GM21737 (cell line): Measurements from ENCODE around the gene STAMBP.
"Not testable (repeated sequence)": the region's sequence is repeated elsewhere in the genome, so short reads cannot be mapped to it uniquely, and the experiment has no call there.

Source experiments
- ATAC-seq: cut with Tn5 transposase; IDR thresholded peaks from one replicate; pipeline ENCODE4 v1.9.1; 2021; ENCODE audit warnings: mild to moderate bottlenecking, moderate library complexity; ENCODE audit not compliant: unreplicated experiment

STAMBP gene

GRCh38 chr2:73828818-73829570, at the start of gene STAMBP:
STAMBP (plus strand) TSS chr2:73828961; CDS start chr2:73830857, 1,896 bp downstream.
- ATAC-seq = peak; percentile 76

- peak; percentile 99 for ATAC-seq
Observed at GRCh38 chr2:73779467-73780236, 49.1 kb upstream of the STAMBP start, which contains the start of gene DUSP11. DUSP11 (minus strand) TSS chr2:73780103; CDS start chr2:73779974, 129 bp downstream.

GRCh38 chr2:73780237-73780582, 48.6 kb upstream of the STAMBP start:
- ATAC-seq = no peak

- not testable (repeated sequence) for ATAC-seq
Observed at GRCh38 chr2:73783402-73783801, 45.4 kb upstream of the STAMBP start.

GRCh38 chr2:73783883-73784282, 44.9 kb upstream of the STAMBP start, which contains the start of gene C2orf78:
C2orf78 (plus strand) TSS chr2:73784183; CDS start chr2:73784310, 127 bp downstream.
- not testable (repeated sequence) for ATAC-seq

- no peak for ATAC-seq
Observed at GRCh38 chr2:73811878-73812277, 16.9 kb upstream of the STAMBP start.

- no peak for ATAC-seq
Observed at GRCh38 chr2:73812635-73813034, 16.1 kb upstream of the STAMBP start.

- no peak for ATAC-seq
Observed at GRCh38 chr2:73818296-73818695, 10.5 kb upstream of the STAMBP start.

GRCh38 chr2:73821227-73821626, 7.5 kb upstream of the STAMBP start:
- ATAC-seq = peak; percentile 55

GRCh38 chr2:73821669-73822068, 7.1 kb upstream of the STAMBP start:
- ATAC-seq = no peak

GRCh38 chr2:73822276-73822675, 6.5 kb upstream of the STAMBP start:
- no peak for ATAC-seq

GRCh38 chr2:73822991-73823390, 5.8 kb upstream of the STAMBP start:
- no peak for ATAC-seq

GRCh38 chr2:73823416-73823815, 5.3 kb upstream of the STAMBP start:
- no peak for ATAC-seq

- ATAC-seq = no peak
Observed at GRCh38 chr2:73823916-73824523, 4.7 kb upstream of the STAMBP start.

- no peak for ATAC-seq
Observed at GRCh38 chr2:73825408-73825807, 3.4 kb upstream of the STAMBP start.

GRCh38 chr2:73827018-73827417, 1.7 kb upstream of the STAMBP start:
- ATAC-seq = no peak

GRCh38 chr2:73827660-73828388, 937 bp upstream of the STAMBP start:
- no peak for ATAC-seq

GRCh38 chr2:73828389-73828817, 358 bp upstream of the STAMBP start:
- ATAC-seq = no peak

- ATAC-seq = no peak
Observed at GRCh38 chr2:73830871-73831401, 2.2 kb downstream of the STAMBP start.

- ATAC-seq = no peak
Observed at GRCh38 chr2:73832930-73833329, 4.2 kb downstream of the STAMBP start.
